ENCODE data around the gene HDAC4.

HDAC4 gene

GRCh38 chr2:239399921-239400595 lies 762 bp downstream of the HDAC4 start:
- in situ Hi-C loops (cut with HindIII; ENCODE audit: low pct_unique_long_range_greater_than_20kb, low sequenced_read_pairs): no loop called here
- no peak for DNase-seq (ENCODE audit: low read depth in 1 of 2, low spot score in 1 of 2)
- no peak for TF ChIP-seq JUND (IDR thresholded peaks at IDR 0.05; ENCODE audit: low read depth)

DNA sequence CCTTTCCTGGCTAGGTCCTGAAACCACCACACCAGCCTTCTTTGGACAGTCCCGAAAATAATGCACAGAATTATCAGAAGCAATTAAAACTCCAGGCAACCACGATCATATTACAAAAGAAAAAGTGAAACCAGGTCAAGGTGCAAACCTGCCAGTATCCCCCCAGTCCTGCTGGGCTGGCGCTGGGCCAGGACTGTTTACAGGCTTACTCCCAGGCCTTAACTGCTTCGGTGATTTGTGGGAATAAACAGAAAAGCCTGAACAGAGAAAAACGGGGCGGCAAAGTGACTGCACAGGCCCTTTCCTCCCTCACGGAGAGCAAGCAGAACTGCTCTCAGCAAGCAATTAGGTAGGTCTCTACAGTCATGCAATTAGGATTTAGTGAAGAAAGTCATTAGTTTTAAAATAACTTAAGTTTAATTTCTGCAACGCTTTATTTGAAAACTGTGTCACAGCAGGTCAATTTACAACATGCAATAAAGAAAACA lies 1.3 kb downstream of the HDAC4 start:
- no peak for TF ChIP-seq JUND (IDR thresholded peaks at IDR 0.05; ENCODE audit: low read depth)
- in situ Hi-C loops (cut with HindIII; ENCODE audit: low pct_unique_long_range_greater_than_20kb, low sequenced_read_pairs): no loop called here
- no peak for DNase-seq (ENCODE audit: low read depth in 1 of 2, low spot score in 1 of 2)

GRCh38 chr2:239398521-239398921 lies 2.3 kb downstream of the HDAC4 start:
- in situ Hi-C loops (cut with HindIII; ENCODE audit: low pct_unique_long_range_greater_than_20kb, low sequenced_read_pairs): no loop called here
- TF ChIP-seq JUND (IDR thresholded peaks at IDR 0.05; ENCODE audit: low read depth): no peak
- DNase-seq (ENCODE audit: low read depth in 1 of 2, low spot score in 1 of 2): no peak

GRCh38 chr2:239397931-239398471 lies 2.8 kb downstream of the HDAC4 start:
- no peak for DNase-seq (ENCODE audit: low read depth in 1 of 2, low spot score in 1 of 2)
- in situ Hi-C loops (cut with HindIII; ENCODE audit: low pct_unique_long_range_greater_than_20kb, low sequenced_read_pairs): no loop called here
- no peak for TF ChIP-seq JUND (IDR thresholded peaks at IDR 0.05; ENCODE audit: low read depth)

- TF ChIP-seq JUND (IDR thresholded peaks at IDR 0.05; ENCODE audit: low read depth): no peak
- in situ Hi-C loops (cut with HindIII; ENCODE audit: low pct_unique_long_range_greater_than_20kb, low sequenced_read_pairs): no loop called here
- DNase-seq (ENCODE audit: low read depth in 1 of 2, low spot score in 1 of 2): peak in 1 of 2 experiments; percentile 15
Measured at GRCh38 chr2:239396881-239397681, 3.7 kb downstream of the HDAC4 start.

DNA sequence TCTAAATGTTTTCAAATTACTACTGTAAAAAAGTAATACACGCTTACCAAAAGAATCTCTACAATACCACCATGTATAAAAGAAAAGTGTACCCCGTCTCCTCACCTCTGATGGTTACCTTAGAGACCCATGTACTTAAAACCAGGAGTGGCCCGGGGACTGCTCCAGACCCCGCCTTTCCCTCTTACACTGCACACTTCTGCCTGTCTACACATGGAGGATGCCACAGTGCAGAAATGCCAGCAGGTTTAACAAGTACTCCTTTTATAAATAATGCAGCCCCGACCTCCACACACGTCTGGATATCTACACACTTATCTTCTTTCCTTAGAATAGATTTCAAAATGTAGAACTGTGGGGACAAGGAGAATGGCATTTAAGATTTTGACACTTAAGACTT lies 5.3 kb downstream of the HDAC4 start:
- no peak for DNase-seq (ENCODE audit: low read depth in 1 of 2, low spot score in 1 of 2)
- in situ Hi-C loops (cut with HindIII; ENCODE audit: low pct_unique_long_range_greater_than_20kb, low sequenced_read_pairs): no loop called here
- TF ChIP-seq JUND (IDR thresholded peaks at IDR 0.05; ENCODE audit: low read depth): no peak

GRCh38 chr2:239394978-239395377 lies 5.8 kb downstream of the HDAC4 start:
- no peak for TF ChIP-seq JUND (IDR thresholded peaks at IDR 0.05; ENCODE audit: low read depth)
- in situ Hi-C loops (cut with HindIII; ENCODE audit: low pct_unique_long_range_greater_than_20kb, low sequenced_read_pairs): no loop called here
- no peak for DNase-seq (ENCODE audit: low read depth in 1 of 2, low spot score in 1 of 2)

DNA sequence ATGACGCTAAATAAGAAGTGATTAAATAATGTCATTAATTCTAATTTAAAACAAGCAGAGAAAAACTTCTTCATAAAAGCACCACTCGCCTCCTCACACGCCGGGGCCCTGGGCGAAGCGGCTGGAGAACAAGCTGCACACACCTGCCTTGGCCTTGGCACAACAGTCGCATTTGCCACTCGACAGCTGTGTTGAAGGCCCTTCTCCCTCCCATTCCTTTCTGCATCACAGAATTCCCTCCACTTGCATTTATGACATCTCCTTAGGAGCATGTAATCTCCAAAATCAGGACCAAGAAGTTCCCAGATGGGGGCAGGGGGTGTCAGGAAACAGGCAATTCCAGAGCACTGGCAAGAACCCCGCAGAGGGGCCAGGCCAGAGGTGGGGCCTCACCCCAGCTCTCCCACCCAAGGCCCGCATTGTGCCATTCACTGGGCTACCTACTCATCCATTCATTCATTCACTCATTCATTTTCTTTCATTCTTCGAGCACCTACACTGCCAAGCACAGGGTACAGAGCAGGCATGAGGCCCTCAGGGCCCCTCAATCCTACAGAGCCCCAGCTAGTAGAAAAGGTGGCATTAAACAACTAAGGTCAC lies 6.4 kb downstream of the HDAC4 start:
- in situ Hi-C loops (cut with HindIII; ENCODE audit: low pct_unique_long_range_greater_than_20kb, low sequenced_read_pairs): no loop called here
- no peak for DNase-seq (ENCODE audit: low read depth in 1 of 2, low spot score in 1 of 2)
- TF ChIP-seq JUND (IDR thresholded peaks at IDR 0.05; ENCODE audit: low read depth): no peak

GRCh38 chr2:239393941-239394340 lies 6.9 kb downstream of the HDAC4 start:
- DNase-seq (ENCODE audit: low read depth in 1 of 2, low spot score in 1 of 2): no peak
- no peak for TF ChIP-seq JUND (IDR thresholded peaks at IDR 0.05; ENCODE audit: low read depth)
- in situ Hi-C loops (cut with HindIII; ENCODE audit: low pct_unique_long_range_greater_than_20kb, low sequenced_read_pairs): no loop called here

DNA sequence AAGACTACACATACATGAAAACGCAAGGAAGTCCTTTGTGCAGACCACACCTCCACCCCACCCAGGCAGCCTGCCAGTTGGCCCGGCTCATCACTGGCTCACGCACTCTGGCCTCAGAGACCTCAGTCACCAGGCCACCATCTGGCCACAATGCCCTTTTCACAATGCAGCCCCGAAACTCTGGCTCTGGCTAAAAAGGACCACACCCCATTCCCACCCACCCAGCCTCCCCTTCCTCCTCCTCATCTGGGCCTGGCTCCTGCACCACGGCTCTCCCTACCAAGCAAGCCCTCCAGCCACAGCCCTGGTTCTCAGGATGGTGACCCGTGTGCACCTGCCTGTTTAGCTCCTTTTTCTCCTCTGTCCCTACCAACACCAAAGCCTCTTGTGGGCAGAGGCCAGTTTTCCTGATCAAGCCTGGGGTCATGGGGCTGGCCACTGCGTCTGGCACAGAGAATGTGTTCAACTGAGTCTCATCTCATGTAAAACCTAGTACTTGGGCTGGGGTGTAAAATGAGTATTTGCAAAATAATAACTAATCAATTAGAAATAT lies 7.4 kb downstream of the HDAC4 start:
- no peak for TF ChIP-seq JUND (IDR thresholded peaks at IDR 0.05; ENCODE audit: low read depth)
- in situ Hi-C loops (cut with HindIII; ENCODE audit: low pct_unique_long_range_greater_than_20kb, low sequenced_read_pairs): no loop called here
- DNase-seq (ENCODE audit: low read depth in 1 of 2, low spot score in 1 of 2): no peak

DNA sequence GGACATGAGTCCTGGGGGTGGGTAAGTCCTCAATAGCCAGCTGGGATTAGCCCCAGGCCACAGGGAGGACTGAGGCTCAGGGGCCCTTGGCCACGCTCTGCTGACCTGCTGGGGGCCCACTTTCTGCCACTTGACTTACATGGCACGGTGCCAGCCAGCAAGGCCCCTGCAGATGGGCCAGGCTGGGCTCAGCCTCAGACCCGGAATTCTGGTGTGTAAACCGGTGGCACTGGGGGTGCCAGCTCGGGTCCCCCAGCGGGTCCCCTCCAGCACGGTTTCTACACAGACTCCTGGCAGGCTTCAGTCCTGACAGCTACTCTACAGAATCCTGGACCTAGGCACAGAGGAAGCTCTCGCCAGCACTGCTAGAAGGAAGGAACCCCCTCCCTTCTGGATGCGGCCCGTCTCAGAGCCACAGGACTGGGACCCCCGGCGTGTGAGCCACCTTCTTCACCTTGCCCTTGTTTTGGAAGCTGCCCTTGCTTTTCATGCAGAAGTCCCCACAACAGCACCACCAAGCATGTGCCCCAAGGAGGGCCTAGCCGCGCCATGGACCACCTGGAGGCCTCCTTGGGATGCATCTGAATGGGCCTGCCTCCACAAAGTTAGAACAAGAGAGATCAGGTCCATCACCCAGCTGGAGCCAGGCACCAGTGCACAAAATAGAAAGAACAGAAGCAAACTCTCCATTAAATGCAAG lies 8.0 kb downstream of the HDAC4 start:
- no peak for TF ChIP-seq JUND (IDR thresholded peaks at IDR 0.05; ENCODE audit: low read depth)
- in situ Hi-C loops (cut with HindIII; ENCODE audit: low pct_unique_long_range_greater_than_20kb, low sequenced_read_pairs): no loop called here
- DNase-seq (ENCODE audit: low read depth in 1 of 2, low spot score in 1 of 2): no peak

DNA sequence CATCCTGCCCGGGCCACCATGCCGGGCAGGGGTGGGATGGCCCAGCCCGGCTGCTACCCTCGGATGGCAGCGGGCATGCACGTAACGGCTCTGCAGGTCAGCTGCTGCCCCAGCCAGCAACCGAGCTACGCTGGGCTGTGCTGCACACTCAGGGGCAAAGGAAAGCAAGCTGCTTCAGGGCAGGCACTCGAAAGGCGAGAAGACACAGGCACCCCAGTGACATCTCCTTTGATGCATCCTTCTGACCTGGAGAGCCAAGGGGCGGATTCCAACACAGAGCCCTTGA lies 8.8 kb downstream of the HDAC4 start:
- no peak for DNase-seq (ENCODE audit: low read depth in 1 of 2, low spot score in 1 of 2)
- TF ChIP-seq JUND (IDR thresholded peaks at IDR 0.05; ENCODE audit: low read depth): no peak
- in situ Hi-C loops (cut with HindIII; ENCODE audit: low pct_unique_long_range_greater_than_20kb, low sequenced_read_pairs): no loop called here
